Stimulated activated CD8-positive, alpha-beta memory T cell treated with anti-CD3 and anti-CD28 coated beads, Interleukin-4, amount 100 ng/mL, for 1 hour (primary cell): ENCODE measurements around the gene YIF1A.
"Not testable (repeated sequence)": the region's sequence is repeated elsewhere in the genome, so short reads cannot be mapped to it uniquely, and the experiment has no call there.

Experiments
- DNase-seq, 2 donors: peaks; one replicate each; pipeline ENCODE4 v3.0.0-alpha.2; 2020; ENCODE audit warnings: low read depth in 2 of 2, low spot score in 1 of 2

Gene YIF1A

GRCh38 chr11:66271816-66272215, 17.1 kb downstream of the YIF1A start:
- no peak for DNase-seq

- DNase-seq = no peak
Observed at GRCh38 chr11:66268952-66269905, 19.7 kb downstream of the YIF1A start.

DNA sequence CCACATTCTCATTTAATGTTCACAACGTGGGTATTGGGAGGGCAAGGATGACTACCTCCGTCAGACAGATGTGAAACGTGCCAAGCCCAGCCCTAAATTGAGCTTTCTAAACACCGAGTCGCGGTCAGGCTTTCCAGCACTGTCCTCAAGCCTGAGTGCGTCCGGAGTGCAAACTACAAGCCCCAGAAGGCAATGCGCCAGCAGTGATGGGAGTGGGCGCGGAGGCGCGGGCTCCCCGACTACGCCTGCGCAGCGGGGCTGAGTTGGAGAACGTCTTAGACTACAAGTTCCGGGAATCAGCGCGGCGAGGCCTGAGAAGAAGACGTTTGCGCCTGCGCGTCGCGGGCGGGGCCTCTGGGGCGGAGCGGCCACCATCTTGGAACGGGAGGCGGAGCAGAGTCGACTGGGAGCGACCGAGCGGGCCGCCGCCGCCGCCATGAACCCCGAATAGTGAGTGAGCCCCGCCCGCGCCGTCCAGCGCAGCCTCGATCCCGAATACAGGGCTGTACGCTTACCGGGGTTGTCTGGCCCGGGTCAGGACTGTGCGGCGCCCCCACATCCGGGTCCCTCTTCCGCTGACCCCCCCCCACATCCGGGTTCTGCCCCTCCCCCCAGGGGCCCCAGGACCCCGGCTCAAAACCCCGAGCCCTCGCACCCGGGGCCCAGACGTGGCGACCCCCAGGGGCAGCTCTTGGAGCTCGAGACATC, 20.5 kb downstream of the YIF1A start, which contains the start of gene RAB1B:
TSS of gene RAB1B (plus strand) at position 396 of the 708 bp plus-strand sequence. CDS start at position 437, 41 bp downstream.
- peak; percentile 99 to 100 for DNase-seq

DNA sequence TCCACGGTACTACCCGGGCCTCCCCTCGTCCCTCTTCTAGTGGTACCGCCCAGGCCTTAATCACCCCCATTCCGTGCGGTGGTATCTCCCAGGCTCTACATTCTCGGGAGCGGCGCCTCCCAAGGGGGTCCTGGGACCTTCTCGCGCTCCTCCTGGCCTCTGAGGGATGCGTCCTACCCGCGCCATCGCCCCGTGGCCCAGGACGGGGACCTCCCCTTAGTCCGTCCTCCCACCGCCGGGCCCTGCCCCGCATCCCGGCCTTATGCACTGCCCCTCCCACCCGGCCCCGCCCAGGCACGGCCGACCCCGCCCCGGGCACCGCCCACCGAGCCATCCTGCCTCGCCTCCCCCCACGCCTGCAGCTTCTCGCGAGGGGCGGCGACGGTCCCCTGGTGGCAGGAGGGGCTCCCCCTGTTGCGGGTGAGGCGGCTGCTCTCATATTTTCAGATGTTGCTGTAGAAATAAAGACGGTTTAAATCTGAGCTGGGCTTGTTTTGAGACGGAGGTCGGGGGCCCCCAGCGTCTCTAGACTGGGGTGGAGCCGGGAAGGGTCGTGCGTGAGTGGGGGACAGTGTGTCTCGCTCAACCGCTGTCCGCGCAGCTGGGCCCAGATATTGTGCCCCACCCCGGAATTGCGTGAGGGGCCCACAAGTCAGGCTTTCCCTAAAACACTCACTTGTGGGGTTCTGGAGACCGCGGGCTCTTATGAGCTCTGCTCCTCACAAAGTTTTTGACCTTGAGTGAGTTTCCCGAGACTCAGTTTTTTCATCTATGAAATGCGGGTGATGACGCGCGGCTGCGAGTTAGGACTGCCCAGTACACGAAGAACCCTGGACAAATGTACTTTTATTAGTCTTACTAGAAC, 21.3 kb downstream of the YIF1A start:
- DNase-seq = peak; percentile 78 to 79

DNA sequence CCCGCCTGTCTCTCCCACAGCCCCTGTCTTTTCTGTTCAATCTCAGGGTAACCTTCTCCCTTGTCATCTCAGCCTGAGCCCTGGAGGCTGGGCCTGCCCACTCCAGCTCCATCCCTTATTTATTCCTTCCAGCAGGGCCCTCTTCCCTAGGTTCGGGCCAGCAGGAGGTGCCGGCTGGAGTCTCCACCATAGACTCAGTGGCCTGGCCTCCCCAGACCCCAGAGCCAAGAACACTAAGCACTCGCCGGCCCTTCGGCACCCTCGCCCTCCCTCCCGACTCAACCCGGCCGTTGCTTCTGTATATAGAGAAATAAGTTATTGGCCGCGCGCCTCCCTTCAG, 21.9 kb downstream of the YIF1A start:
- no peak for DNase-seq

- no peak for DNase-seq
Observed at GRCh38 chr11:66266378-66267038, 22.4 kb downstream of the YIF1A start.

DNA sequence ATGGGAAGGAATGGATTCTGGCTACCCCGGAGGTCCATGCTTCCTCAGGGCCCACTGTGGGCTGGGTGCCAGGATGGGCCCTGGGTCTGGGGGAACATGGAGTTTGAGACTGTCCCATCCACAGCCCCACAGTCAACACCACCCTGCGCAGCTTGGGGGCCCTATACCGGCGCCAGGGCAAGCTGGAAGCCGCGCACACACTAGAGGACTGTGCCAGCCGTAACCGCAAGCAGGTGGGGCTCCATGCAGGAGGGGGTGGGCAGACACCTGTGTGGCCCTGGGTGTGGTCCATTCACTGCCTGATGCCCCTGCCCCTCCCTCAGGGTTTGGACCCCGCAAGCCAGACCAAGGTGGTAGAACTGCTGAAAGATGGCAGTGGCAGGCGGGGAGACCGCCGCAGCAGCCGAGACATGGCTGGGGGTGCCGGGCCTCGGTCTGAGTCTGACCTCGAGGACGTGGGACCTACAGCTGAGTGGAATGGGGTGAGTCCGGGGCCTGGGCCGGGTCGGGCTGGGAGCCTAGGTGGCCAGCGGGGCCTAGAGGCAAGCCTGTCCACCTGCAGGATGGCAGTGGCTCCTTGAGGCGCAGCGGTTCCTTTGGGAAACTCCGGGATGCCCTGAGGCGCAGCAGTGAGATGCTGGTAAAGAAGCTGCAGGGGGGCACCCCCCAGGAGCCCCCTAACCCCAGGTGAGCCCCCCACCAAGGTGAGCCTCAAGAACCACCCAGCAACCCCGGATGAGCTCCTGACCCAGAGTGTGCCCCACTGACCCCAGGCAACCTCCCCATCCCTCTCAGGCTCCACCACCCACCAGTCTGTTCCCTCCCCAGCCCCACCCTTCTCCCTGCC, 23.2 kb downstream of the YIF1A start:
- no peak for DNase-seq

DNA sequence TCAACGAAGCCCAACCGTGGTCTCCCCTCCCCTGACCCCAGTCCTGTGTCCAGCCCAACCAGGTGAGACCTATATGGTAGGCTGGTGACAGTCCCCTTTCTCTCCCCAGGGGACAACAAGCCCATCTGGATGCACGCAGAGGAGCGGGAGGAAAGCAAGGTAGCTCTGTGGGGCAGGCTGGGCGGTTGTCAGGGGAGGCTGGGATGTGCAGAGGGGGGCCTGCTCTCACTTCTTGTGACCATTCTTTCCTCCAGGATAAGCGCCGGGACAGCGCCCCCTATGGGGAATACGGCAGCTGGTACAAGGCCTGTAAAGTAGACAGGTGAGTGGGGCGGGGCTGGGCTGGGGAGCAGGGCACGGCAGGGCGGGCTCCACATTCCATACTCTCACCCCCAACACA, 24.0 kb downstream of the YIF1A start:
- DNase-seq = no peak

GRCh38 chr11:66264383-66264782, 24.6 kb downstream of the YIF1A start:
- DNase-seq = no peak

DNA sequence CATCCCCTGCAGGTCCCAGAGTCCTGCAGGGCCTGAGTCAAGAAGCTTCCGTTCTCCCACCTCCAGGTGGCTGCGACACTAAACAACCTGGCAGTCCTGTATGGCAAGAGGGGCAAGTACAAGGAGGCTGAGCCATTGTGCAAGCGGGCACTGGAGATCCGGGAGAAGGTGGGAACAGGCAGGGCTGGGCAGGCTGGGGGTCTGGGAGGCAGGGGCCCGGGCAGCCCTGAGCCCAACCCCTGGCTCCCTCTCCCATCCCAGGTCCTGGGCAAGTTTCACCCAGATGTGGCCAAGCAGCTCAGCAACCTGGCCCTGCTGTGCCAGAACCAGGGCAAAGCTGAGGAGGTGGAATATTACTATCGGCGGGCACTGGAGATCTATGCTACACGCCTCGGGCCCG, 25.2 kb downstream of the YIF1A start:
- DNase-seq = no peak

DNA sequence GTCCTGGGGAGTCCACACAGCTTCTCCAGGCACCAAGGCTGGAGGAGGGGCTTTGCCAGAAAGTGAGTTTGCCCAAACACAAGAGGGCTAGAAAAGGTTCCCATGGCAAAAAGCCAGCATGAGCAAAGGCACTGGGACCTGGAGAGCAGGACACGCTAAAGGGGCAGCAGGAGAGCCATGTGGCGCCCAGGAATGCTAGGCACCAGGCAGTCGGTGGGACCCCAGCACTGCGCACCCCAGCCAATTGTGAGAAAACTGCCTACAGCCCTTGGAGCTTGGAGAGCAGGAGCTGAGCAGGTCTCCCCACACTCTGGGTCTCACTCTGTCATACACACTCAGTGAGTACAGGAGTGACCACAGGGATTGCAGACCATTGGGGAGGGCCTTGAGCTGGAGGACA, 25.7 kb downstream of the YIF1A start:
- no peak for DNase-seq

DNA sequence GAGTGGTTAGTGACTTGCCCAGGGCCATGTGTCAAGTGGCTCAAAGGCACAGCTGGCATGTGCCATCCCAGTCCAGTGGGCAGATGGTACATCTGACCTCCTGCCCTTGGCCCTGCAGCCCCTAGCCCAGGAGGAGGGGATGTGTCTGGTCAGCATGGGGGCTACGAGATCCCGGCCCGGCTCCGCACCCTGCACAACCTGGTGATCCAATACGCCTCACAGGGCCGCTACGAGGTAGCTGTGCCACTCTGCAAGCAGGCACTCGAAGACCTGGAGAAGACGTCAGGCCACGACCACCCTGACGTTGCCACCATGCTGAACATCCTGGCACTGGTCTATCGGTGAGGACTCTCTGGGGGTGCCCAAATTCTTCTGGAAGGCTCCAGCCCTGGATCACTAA, 26.2 kb downstream of the YIF1A start:
- DNase-seq = no peak

- DNase-seq = no peak
Observed at GRCh38 chr11:66262191-66262590, 26.8 kb downstream of the YIF1A start.

DNA sequence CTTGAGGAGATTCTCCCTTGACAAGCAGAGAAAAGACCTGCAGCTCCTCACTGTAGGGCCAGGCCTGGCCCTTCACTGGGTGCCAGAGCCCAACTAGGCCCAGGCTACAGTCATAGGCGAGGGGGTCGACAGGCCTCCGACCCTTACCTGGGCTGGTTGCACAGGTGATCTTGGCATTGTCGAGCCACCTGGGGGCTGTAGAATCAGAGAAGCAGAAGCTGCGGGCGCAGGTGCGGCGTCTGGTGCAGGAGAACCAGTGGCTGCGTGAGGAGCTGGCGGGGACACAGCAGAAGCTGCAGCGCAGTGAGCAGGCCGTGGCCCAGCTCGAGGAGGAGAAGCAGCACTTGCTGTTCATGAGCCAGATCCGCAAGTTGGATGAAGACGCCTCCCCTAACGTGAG, 27.4 kb downstream of the YIF1A start:
- DNase-seq = no peak

DNA sequence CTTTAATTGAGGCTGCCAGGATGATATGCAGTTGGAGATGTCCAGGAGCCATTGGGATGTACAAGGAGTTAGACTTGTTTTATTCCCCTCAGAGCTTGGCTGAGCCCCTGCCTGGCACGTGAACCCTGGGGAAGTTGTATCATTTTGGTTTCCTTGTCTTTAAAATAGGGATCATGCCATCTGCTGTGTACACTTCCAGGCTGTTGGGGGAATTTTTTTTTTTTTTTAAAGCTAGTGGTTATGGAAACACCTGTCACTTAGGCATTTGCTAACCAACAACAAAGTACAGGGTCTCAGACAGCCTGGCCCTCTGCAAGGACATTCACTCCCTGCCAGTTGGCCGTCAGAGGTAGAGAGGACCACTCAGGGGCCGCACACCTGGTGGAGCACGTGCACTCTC, 29.0 kb downstream of the YIF1A start:
- no peak for DNase-seq

- DNase-seq = no peak
Observed at GRCh38 chr11:66259225-66259624, 29.7 kb downstream of the YIF1A start.

- DNase-seq = no peak
Observed at GRCh38 chr11:66258473-66258893, 30.5 kb downstream of the YIF1A start.

GRCh38 chr11:66253081-66253480, 35.9 kb downstream of the YIF1A start:
- DNase-seq = not testable (repeated sequence)

DNA sequence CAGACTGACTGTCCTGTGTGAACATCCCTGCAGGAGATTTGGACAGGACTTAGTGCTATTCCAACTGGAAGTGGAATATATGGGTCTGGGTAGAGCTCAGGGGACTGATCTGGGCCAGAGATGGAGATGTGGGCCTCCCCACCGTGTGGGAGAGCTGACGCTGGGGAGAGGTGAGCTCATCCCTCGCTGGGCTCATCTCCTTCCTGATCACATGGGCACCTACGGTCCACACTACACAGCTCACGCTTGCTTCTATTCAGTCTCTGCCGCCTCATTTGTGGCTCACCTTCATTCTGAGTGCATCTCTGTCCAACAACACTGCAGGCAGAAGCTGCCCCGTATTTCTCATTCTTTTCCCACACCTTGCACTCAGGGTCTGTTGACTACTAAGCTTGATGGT, 37.1 kb downstream of the YIF1A start:
- no peak for DNase-seq

DNA sequence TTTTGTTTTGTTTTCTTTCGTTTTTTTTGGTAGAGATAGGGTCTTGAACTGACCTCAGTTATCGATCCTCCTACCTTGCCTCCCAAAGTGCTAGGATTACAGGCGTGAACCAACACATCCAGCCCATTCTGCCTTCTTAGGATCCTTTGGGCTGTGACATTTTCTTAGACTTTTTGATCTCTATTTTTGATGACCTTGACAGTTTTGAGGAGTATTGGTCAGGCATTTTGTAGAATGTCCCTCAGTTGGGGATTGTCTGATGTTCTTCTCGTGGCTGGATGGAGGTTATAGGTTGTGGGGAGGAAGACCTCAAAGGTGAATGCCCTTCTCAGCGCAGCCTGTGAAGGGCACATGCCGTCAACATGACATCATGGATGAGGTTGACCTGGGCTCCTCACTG, 40.0 kb downstream of the YIF1A start:
- no peak for DNase-seq
